Fibroblast of the aortic adventitia (primary cell): Measurements from ENCODE around the gene GFOD1. TPM values are rescaled to one million over a fixed set of nuclear protein-coding genes. Genes with fewer than 3 reads are reported as not detected.
"Not testable (repeated sequence)": the region's sequence is repeated elsewhere in the genome, so short reads cannot be mapped to it uniquely, and the experiment has no call there.

Experiments
- DNase-seq: peaks from one replicate; pipeline ENCODE4 v3.0.0-alpha.2; 2010; ENCODE audit warnings: low read depth
- H3K4me3 ChIP-seq: 2 replicates; pipeline ENCODE4 v1.5.1; 2011; ENCODE audit warnings: low read depth, mild to moderate bottlenecking, control low read depth, low read length, moderate library complexity
- CTCF ChIP-seq: IDR thresholded peaks from 2 replicates; pipeline ENCODE4 v1.5.1; 2011; ENCODE audit warnings: mild to moderate bottlenecking, low read length, control low read depth, inconsistent platforms; ENCODE audit not compliant: insufficient read depth
- total RNA-seq: library from RNA; depleted of rRNA; stranded (reverse); fragments of >200 nt; gene quantifications from 2 replicates; pipeline ENCODE4 v1.2.3, GENCODE V29; 2012; ENCODE audit warnings: low replicate concordance

GFOD1 gene
- total RNA-seq, 1 donor, result 2.6 TPM

GRCh38 chr6:13327691-13328075 lies 159.7 kb downstream of the GFOD1 start:
- peak; percentile 19 for DNase-seq
- TF ChIP-seq CTCF, result no peak
- peak overlapping the region; percentile 93 for H3K4me3 ChIP-seq

GRCh38 chr6:13326031-13326586 lies 161.3 kb downstream of the GFOD1 start:
- not testable (repeated sequence) for DNase-seq, H3K4me3 ChIP-seq

- H3K4me3 ChIP-seq, result no peak overlapping the region
- TF ChIP-seq CTCF, result no peak
- no peak for DNase-seq
Observed at GRCh38 chr6:13319891-13320564, 167.4 kb downstream of the GFOD1 start.

- no peak overlapping the region for H3K4me3 ChIP-seq
- DNase-seq, result no peak
- no peak for TF ChIP-seq CTCF
Observed at GRCh38 chr6:13318821-13319220, 168.6 kb downstream of the GFOD1 start.

GRCh38 chr6:13315896-13316295 lies 171.5 kb downstream of the GFOD1 start:
- TF ChIP-seq CTCF, result no peak
- DNase-seq, result no peak
- H3K4me3 ChIP-seq, result no peak overlapping the region

- TF ChIP-seq CTCF, result no peak
- no peak overlapping the region for H3K4me3 ChIP-seq
Observed at GRCh38 chr6:13314806-13315205, 172.6 kb downstream of the GFOD1 start.

GRCh38 chr6:13311155-13311554 lies 176.2 kb downstream of the GFOD1 start:
- no peak for DNase-seq
- no peak for TF ChIP-seq CTCF
- no peak overlapping the region for H3K4me3 ChIP-seq

More at GRCh38 chr6:13314806-13315205, 172.6 kb downstream of the GFOD1 start:
- no peak for DNase-seq
